Neural progenitor cell (in vitro differentiated cells): ENCODE measurements around the gene HEPACAM. TPM values are rescaled to one million over a fixed set of nuclear protein-coding genes. Genes with fewer than 3 reads are reported as not detected.
A peak's percentile ranks its signal among the peaks of the same experiment; 100 is the strongest.

ENCODE experiments used
- DNase-seq: peaks from one replicate; pipeline ENCODE4 v3.0.0-alpha.2; 2016; ENCODE audit warnings: low spot score
- H2AFZ ChIP-seq: fragments of 200-600 bp; sonication (generic); replicated peaks from 2 replicates; pipeline ENCODE4 v1.6.1; 2016; ENCODE audit warnings: antibody characterized with exemption
- H3F3A ChIP-seq: fragments of 200-600 bp; sonication (generic); 2 replicates; pipeline ENCODE4 v1.6.1; 2016; ENCODE audit warnings: antibody characterized with exemption, low read depth
- H3K27ac ChIP-seq: fragments of 200-600 bp; sonication (generic); 2 replicates; pipeline ENCODE4 v1.5.1; 2016; ENCODE audit warnings: mild to moderate bottlenecking
- H3K27me3 ChIP-seq: fragments of 200-600 bp; sonication (generic); 2 replicates; pipeline ENCODE4 v1.6.1; 2016; ENCODE audit warnings: mild to moderate bottlenecking, moderate library complexity
- H3K36me3 ChIP-seq: fragments of 200-600 bp; sonication (generic); 2 replicates; pipeline ENCODE4 v1.5.1; 2016
- H3K4me1 ChIP-seq: fragments of 200-600 bp; sonication (generic); 2 replicates; pipeline ENCODE4 v1.6.1; 2016; ENCODE audit warnings: mixed run types
- H3K4me2 ChIP-seq: fragments of 200-600 bp; sonication (generic); 2 replicates; pipeline ENCODE4 v1.6.1; 2016
- H3K4me3 ChIP-seq: fragments of 200-600 bp; sonication (generic); 2 replicates; pipeline ENCODE4 v1.5.1; 2016
- H3K79me2 ChIP-seq: fragments of 200-600 bp; sonication (generic); 2 replicates; pipeline ENCODE4 v1.6.1; 2016; ENCODE audit warnings: low read depth
- H3K9ac ChIP-seq: fragments of 200-600 bp; sonication (generic); 2 replicates; pipeline ENCODE4 v1.6.1; 2016
- H3K9me3 ChIP-seq: fragments of 200-600 bp; sonication (generic); 2 replicates; pipeline ENCODE4 v1.5.1; 2016; ENCODE audit warnings: low read depth
- H4K20me1 ChIP-seq: fragments of 200-600 bp; sonication (generic); 2 replicates; pipeline ENCODE4 v1.6.1; 2016; ENCODE audit warnings: low read depth
- H3K27ac Mint-ChIP-seq: 3 replicates; pipeline ENCODE4 v1.8.0; 2021; ENCODE audit warnings: mixed read lengths
- H3K27me3 Mint-ChIP-seq: 2 replicates; pipeline ENCODE4 v1.8.0; 2022; ENCODE audit warnings: low read depth, mild to moderate bottlenecking, inconsistent platforms, moderate library complexity, mixed read lengths; ENCODE audit not compliant: insufficient read depth
- H3K36me3 Mint-ChIP-seq: 3 replicates; pipeline ENCODE4 v1.8.0; 2021; ENCODE audit warnings: mixed read lengths
- H3K4me1 Mint-ChIP-seq: 3 replicates; pipeline ENCODE4 v1.8.0; 2021; ENCODE audit warnings: mixed read lengths
- H3K4me3 Mint-ChIP-seq: 3 replicates; pipeline ENCODE4 v1.8.0; 2021; ENCODE audit warnings: mild to moderate bottlenecking, moderate library complexity, mixed read lengths
- H3K9me3 Mint-ChIP-seq: 3 replicates; pipeline ENCODE4 v1.8.0; 2020; ENCODE audit warnings: mixed read lengths
- CTCF ChIP-seq: fragments of 200-600 bp; sonication (generic); IDR thresholded peaks from 2 replicates; pipeline ENCODE4 v1.5.1; 2017; ENCODE audit warnings: antibody characterized with exemption, mild to moderate bottlenecking
- EZH2 ChIP-seq: fragments of 200-600 bp; sonication (generic); IDR thresholded peaks from 2 replicates; pipeline ENCODE4 v1.6.1; 2017; ENCODE audit warnings: antibody characterized with exemption, mild to moderate bottlenecking, moderate library complexity
- EZH2phosphoT487 ChIP-seq: fragments of 200-600 bp; sonication (generic); IDR thresholded peaks from 2 replicates; pipeline ENCODE4 v1.6.1; 2017; ENCODE audit warnings: antibody characterized with exemption
- total RNA-seq: library from RNA; depleted of rRNA; stranded (reverse); fragments of >200 nt; gene quantifications from 2 replicates; pipeline ENCODE4 v1.2.3, GENCODE V29; 2015; ENCODE audit warnings: low replicate concordance

The HEPACAM gene
- total RNA-seq, 1 donor from 2014 or later, result not detected

- Histone ChIP-seq H3K79me2 (no peaks in the 10 kb centered on the region), H3F3A (peaks cover 10% of the 10 kb centered on the region), H3K9ac (no peak overlapping the region), H3K9me3 (no peaks in the 10 kb centered on the region), H2AFZ (no peak overlapping the region), H3K4me3 (no peak overlapping the region), H3K36me3 (no peaks in the 10 kb centered on the region), H3K27ac (no peak overlapping the region), H3K27me3 (peaks cover 24% of the 10 kb centered on the region), H3K4me1 (peaks cover 22% of the 10 kb centered on the region), H4K20me1 (no peaks in the 10 kb centered on the region), H3K4me2 (no peak overlapping the region)
- no peaks in the 10 kb centered on the region for H3K36me3 Mint-ChIP-seq
- H3K4me1 Mint-ChIP-seq, result peaks cover 19% of the 10 kb centered on the region
- no peak for DNase-seq
- no peak overlapping the region for H3K4me3 Mint-ChIP-seq
- no peaks in the 10 kb centered on the region for H3K27me3 Mint-ChIP-seq
- no peak for TF ChIP-seq EZH2
- peak; percentile 29 for TF ChIP-seq CTCF
- no peaks in the 10 kb centered on the region for H3K9me3 Mint-ChIP-seq
- no peak overlapping the region for H3K27ac Mint-ChIP-seq
Observed at GRCh38 chr11:124899383-124900145, 36.3 kb downstream of the HEPACAM start.

DNA sequence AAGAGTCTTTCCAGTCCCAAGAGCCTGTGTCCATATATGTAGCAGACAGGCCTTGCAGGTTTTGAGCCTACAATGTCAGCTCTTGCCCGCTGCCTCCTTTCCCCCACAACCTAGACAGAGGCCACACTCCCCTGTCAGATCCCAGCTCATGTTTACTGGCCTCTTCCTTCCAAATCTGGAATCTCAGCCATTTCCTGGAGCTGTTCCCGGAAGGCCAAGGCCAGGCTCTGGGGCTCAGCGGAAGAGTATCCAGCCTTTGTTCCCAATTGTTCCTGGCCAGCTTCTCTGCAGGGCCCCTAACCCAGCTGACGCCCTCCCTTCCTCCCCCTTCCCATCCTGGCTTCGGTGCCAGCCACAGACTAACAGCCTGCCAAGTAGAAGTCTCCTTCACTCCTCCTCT is 37.1 kb downstream of the HEPACAM start:
- no peak for TF ChIP-seq EZH2
- no peak for TF ChIP-seq EZH2phosphoT487
- no peak for TF ChIP-seq CTCF
- no peak overlapping the region for H3K9ac ChIP-seq
- H2AFZ ChIP-seq, result no peak overlapping the region
- H3F3A ChIP-seq, result peaks cover 10% of the 10 kb centered on the region
- no peak overlapping the region for H3K27ac ChIP-seq
- no peak overlapping the region for H3K4me2 ChIP-seq
- no peaks in the 10 kb centered on the region for H3K9me3 Mint-ChIP-seq
- no peak overlapping the region for H3K4me3 ChIP-seq
- no peaks in the 10 kb centered on the region for H3K79me2 ChIP-seq
- no peaks in the 10 kb centered on the region for H3K36me3 ChIP-seq
- H3K36me3 Mint-ChIP-seq, result no peaks in the 10 kb centered on the region
- peaks cover 24% of the 10 kb centered on the region for H3K27me3 ChIP-seq
- no peak overlapping the region for H3K27ac Mint-ChIP-seq
- H3K4me1 Mint-ChIP-seq, result peaks cover 19% of the 10 kb centered on the region
- H3K4me3 Mint-ChIP-seq, result no peak overlapping the region
- no peak for DNase-seq
- peaks cover 22% of the 10 kb centered on the region for H3K4me1 ChIP-seq
- H4K20me1 ChIP-seq, result no peaks in the 10 kb centered on the region
- no peaks in the 10 kb centered on the region for H3K9me3 ChIP-seq
- no peaks in the 10 kb centered on the region for H3K27me3 Mint-ChIP-seq

DNA sequence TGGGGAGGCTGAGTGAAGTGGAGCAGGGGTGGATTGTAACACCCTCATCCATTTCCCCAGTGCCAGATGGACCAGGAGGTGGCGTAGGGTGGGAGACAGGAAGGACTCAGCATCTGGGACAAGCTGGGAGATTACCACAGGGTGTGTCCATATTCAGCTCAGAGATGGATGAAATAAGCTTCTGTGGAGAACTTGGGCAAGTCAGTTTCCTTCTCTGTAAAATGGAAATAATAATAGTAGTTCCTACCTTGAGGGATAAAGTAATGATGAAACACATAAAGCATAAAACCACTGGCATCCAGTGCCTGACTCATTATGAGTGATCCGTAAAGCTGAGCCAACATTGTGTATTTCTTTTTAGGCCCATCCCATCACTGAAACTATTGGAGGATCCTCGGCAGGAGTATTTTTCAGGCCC is 37.6 kb downstream of the HEPACAM start:
- Histone ChIP-seq H2AFZ (no peak overlapping the region), H3K9ac (no peak overlapping the region), H3K4me3 (no peak overlapping the region), H3K36me3 (no peaks in the 10 kb centered on the region), H3K27me3 (peaks cover 23% of the 10 kb centered on the region), H3K4me2 (no peak overlapping the region), H3K9me3 (no peaks in the 10 kb centered on the region), H4K20me1 (no peaks in the 10 kb centered on the region), H3F3A (peaks cover 10% of the 10 kb centered on the region), H3K4me1 (peaks cover 19% of the 10 kb centered on the region), H3K79me2 (no peaks in the 10 kb centered on the region), H3K27ac (no peak overlapping the region)
- no peaks in the 10 kb centered on the region for H3K36me3 Mint-ChIP-seq
- no peak overlapping the region for H3K27ac Mint-ChIP-seq
- H3K27me3 Mint-ChIP-seq, result peaks cover 1% of the 10 kb centered on the region
- H3K4me3 Mint-ChIP-seq, result no peak overlapping the region
- TF ChIP-seq EZH2phosphoT487, result no peak
- no peak for TF ChIP-seq EZH2
- DNase-seq, result no peak
- H3K4me1 Mint-ChIP-seq, result peaks cover 19% of the 10 kb centered on the region
- no peaks in the 10 kb centered on the region for H3K9me3 Mint-ChIP-seq

- DNase-seq, result no peak
Observed at GRCh38 chr11:124897674-124898262, 38.1 kb downstream of the HEPACAM start, which contains the start of gene ROBO4. Gene ROBO4, minus strand, starts transcription at chr11:124897865. Its CDS starts 70 bp downstream, at chr11:124897795.

More at GRCh38 chr11:124897674-124898262, 38.1 kb downstream of the HEPACAM start, which contains the start of gene ROBO4:
- Histone ChIP-seq H3K36me3 (no peaks in the 10 kb centered on the region), H3F3A (peaks cover 10% of the 10 kb centered on the region), H4K20me1 (no peaks in the 10 kb centered on the region), H2AFZ (no peak within 1 kb of the TSS), H3K4me2 (no peak within 1 kb of the TSS), H3K4me1 (peaks cover 18% of the 10 kb centered on the region), H3K79me2 (no peaks in the 10 kb centered on the region), H3K4me3 (no peak within 1 kb of the TSS), H3K9me3 (no peaks in the 10 kb centered on the region), H3K9ac (no peak within 1 kb of the TSS), H3K27ac (no peak within 1 kb of the TSS), H3K27me3 (peaks cover 18% of the 10 kb centered on the region)
- no peak for TF ChIP-seq EZH2
- TF ChIP-seq EZH2phosphoT487, result no peak
- no peak for TF ChIP-seq CTCF
- H3K27ac Mint-ChIP-seq, result peak within 1 kb of the TSS; percentile 14
- H3K4me3 Mint-ChIP-seq, result no peak within 1 kb of the TSS
- peaks cover 19% of the 10 kb centered on the region for H3K4me1 Mint-ChIP-seq
- peaks cover 5% of the 10 kb centered on the region for H3K27me3 Mint-ChIP-seq
- no peaks in the 10 kb centered on the region for H3K9me3 Mint-ChIP-seq
- no peaks in the 10 kb centered on the region for H3K36me3 Mint-ChIP-seq
